Renal cortex interstitium (tissue), 11 donors: ENCODE measurements around the gene PPP3R1. TPM values are rescaled to one million over a fixed set of nuclear protein-coding genes. Genes with fewer than 3 reads are reported as not detected.
"Not testable (repeated sequence)": the region's sequence is repeated elsewhere in the genome, so short reads cannot be mapped to it uniquely, and the experiment has no call there.

ENCODE experiments used
- DNase-seq, 11 donors: peaks; one replicate each; pipeline ENCODE4 v3.0.0-alpha.2; 2013; ENCODE audit warnings: low read depth in 9 of 11, low spot score in 4 of 11; ENCODE audit errors: extremely low read depth in 1 of 11
- polyA plus RNA-seq, 3 donors: library from polyadenylated mRNA; unstranded; fragments of 120-200 nt; gene quantifications; one replicate each; pipeline ENCODE4 v1.2.1, GENCODE V29; 2013; ENCODE audit not compliant: insufficient read length in 3 of 3

PPP3R1 gene
- polyA plus RNA-seq, 3 donors: 51.8 to 67.6 (median 59.5) TPM

GRCh38 chr2:68206793-68207192 is 45.5 kb downstream of the PPP3R1 start:
- DNase-seq: no peak

DNA sequence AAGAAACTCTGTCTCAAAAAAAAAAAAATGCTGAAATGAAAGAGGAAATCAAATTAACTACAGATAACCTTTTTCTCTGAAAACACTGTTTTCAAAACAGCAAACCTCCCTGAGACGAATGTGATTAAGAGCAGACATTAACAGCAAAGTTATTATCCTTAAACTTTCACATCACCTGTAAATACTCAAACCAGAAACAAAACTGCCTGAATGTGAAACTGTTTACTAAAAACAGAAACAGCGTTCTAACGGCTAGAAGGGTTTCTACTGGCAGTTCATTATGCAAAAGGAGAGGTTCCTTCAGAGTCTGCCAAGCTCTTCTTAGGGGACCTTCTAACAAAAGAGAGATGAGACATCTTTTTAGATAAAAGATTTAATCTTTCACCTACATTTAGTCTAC is 48.7 kb downstream of the PPP3R1 start:
- DNase-seq: no peak

GRCh38 chr2:68200157-68200787 is 52.1 kb downstream of the PPP3R1 start:
- no peak for DNase-seq

GRCh38 chr2:68196120-68196716 is 56.1 kb downstream of the PPP3R1 start:
- DNase-seq: peak in 7 of 11 donors; percentile 2 to 33 (median 19)

- no peak for DNase-seq
Measured at GRCh38 chr2:68195096-68195495, 57.2 kb downstream of the PPP3R1 start.

DNA sequence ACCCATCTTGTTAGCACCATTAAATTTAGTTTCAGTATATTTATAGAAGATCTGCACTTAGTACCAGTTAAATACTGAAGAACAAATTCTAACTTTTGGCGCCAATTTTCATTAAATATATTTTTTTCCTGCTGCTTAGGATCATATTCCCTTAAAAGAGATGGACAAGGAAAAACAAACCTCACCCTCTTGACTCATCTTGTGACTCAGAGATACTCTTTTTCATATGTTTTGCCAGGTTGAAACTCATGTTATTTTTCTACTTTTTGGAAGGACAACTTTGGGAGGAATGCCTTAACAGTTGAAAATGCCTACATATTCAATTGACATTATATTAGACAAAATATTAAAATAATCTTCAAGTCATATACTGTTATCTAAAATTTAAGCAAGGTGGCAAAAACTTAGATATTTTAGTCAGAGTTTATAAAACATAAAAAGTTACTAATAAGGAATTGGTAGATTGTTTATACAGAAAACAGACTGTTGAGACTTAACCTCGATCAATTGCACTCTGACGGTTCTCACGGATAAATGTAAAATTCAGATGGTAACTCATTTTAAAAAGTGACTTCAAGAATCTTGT is 58.5 kb downstream of the PPP3R1 start:
- no peak for DNase-seq

GRCh38 chr2:68193144-68193543 is 59.2 kb downstream of the PPP3R1 start:
- no peak for DNase-seq

DNA sequence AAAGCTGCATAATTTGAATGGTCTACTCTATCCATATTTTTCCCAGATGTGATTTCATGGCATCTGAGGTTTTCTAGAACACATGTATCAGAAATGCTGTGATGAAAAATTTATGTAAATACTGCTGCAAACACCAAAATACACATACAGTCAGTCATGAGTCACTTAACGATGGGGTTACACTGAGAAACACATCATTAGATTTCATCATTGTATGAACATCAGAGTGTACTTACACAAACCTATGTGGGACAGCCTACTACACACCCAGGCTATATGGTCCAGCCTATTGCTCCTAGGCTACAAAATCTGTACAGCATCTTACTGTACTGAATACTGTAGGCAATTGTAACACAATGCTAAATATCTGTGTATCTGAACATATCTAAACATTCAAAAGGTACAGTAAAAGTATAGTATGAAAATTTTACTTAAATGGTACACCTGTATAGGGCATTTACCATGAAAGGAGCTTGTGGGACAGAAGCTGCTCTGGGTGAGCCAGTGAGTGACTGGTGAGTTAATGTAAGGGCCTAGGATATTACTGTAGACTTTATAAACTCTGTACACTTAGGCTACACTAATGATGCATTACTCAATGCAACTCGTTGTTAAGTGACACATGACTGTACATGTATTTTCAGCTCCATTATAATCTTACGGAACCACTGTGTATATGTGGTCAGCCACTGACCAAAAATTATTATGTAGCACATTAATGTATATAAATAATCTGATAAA is 61.2 kb downstream of the PPP3R1 start:
- DNase-seq: no peak

- no peak for DNase-seq
Measured at GRCh38 chr2:68189991-68190784, 62.1 kb downstream of the PPP3R1 start.

GRCh38 chr2:68188831-68189230 is 63.5 kb downstream of the PPP3R1 start:
- no peak for DNase-seq

DNA sequence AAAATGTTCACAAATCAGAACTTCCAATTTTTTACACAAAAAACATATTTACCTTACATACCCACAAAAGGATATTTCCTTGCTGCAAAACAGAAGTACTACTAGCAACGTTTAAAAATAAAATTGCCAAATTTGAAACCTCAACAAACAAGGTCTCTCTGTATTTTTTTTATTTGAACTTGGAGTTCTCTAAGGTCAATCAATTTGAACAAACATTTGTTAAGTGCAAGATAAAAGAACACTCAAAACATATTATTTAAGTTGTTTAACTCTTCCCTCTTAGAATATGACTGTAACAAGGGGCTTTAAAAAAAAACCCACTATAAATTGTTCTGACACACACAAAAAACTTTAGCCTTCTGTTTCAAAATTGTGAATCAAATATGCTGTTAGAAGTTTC is 65.0 kb downstream of the PPP3R1 start:
- DNase-seq: no peak

DNA sequence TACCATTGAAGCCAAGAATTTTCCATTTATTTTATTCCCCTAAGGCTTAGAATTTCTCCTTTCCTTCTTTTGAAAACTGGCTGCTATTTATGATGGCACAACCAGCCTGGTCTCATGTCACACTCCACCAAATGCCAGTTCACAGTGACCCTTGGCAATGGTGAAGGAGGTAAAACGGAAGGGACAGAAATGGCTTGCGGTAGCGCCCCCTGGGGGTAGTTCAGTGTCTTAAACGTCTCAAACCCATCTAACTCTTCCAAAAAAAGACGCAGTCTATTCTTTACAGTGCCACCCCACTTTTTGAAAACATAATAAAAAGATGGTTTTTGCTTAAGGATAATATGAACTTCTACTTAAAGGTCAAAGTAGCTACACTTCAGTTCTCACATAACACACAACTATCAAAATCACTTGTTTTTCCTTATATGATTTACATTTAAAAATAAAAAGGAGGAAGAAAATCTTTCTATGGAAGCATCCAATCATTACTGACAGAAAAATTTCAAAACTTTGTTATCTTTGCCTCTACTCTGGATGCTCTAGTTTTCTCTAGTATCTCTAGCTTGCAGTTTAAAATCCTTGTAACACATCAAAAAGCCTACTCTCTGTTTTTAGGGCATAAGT is 66.7 kb downstream of the PPP3R1 start:
- DNase-seq: peak in 6 of 11 donors; percentile 1 to 19 (median 10)

GRCh38 chr2:68182902-68183301 is 69.4 kb downstream of the PPP3R1 start:
- no peak for DNase-seq

GRCh38 chr2:68178954-68179627 is 73.2 kb downstream of the PPP3R1 start:
- no peak for DNase-seq

DNA sequence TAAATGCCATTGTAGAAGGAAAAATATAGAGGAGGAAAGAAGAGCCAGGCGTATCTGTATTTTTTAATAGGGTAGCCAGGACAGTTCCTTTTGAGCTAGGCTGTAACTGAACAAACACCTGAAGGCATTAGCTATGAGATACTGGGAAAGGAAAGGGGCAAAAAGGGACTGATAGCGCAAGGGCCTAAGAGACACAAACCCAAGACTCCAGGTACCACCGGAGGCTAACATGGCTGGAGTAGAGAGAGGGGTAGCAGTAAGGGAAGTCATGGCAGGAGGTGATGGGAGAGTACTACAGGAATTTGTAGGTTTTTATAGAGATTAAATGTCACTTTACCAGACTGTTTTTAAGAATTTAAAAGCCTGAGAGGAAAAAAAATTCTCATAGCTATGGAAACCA is 73.9 kb downstream of the PPP3R1 start:
- DNase-seq: no peak

GRCh38 chr2:68177541-68177940 is 74.8 kb downstream of the PPP3R1 start:
- no peak for DNase-seq

- DNase-seq: no peak
Measured at GRCh38 chr2:68176657-68177056, 75.7 kb downstream of the PPP3R1 start.

- not testable (repeated sequence) for DNase-seq
Measured at GRCh38 chr2:68175210-68175609, 77.1 kb downstream of the PPP3R1 start.
